GM23248 (cell line): Measurements from ENCODE around the gene MAML3.

Experiments
- EZH2 ChIP-seq: fragments of 200-600 bp; sonication (generic); IDR thresholded peaks from 2 replicates; pipeline ENCODE4 v1.6.1; 2018; ENCODE audit warnings: antibody characterized with exemption, mild to moderate bottlenecking; ENCODE audit not compliant: insufficient read depth, poor library complexity, severe bottlenecking
- EZH2phosphoT487 ChIP-seq: fragments of 200-600 bp; sonication (generic); IDR thresholded peaks from 2 replicates; pipeline ENCODE4 v1.6.1; 2018; ENCODE audit warnings: antibody characterized with exemption, moderate library complexity, mild to moderate bottlenecking, low read depth; ENCODE audit not compliant: insufficient read depth

GRCh38 chr4:139770361-139770760 lies 383.6 kb downstream of the MAML3 start:
- TF ChIP-seq EZH2phosphoT487 (no peak), EZH2 (no peak)
